GM18507 (cell line): ENCODE results near the gene SLC7A1.

Experiments used
- DNase-seq: peaks from one replicate; pipeline ENCODE4 v3.0.0; 2011; ENCODE audit warnings: low read depth; ENCODE audit not compliant: insufficient read length; ENCODE audit errors: extremely low spot score
- FAIRE-seq: peaks from 2 replicates; lab custom pipeline; 2011; peaks lifted over from hg19 to GRCh38; lab: Jason Lieb, UNC

Gene SLC7A1

DNA sequence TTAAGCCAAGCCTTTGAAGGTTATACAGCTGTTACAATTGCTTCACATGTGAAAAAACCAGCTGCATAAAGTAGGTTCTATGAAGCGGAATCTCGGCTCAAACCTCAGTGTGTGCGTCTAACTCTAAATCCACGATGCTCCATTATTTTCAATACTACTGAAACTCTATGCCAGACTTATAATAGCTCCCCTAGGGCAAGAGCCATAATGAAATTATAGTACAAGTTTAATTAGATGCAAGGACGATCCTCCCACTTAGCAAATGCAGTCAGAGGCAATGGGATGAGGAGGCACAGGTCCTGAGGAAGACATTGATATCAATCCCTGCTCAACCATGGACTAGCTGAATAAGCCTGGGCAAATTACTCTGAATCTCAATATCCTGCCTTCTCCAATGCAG, 31.1 kb downstream of the SLC7A1 start:
- no peak for FAIRE-seq
- no peak for DNase-seq

DNA sequence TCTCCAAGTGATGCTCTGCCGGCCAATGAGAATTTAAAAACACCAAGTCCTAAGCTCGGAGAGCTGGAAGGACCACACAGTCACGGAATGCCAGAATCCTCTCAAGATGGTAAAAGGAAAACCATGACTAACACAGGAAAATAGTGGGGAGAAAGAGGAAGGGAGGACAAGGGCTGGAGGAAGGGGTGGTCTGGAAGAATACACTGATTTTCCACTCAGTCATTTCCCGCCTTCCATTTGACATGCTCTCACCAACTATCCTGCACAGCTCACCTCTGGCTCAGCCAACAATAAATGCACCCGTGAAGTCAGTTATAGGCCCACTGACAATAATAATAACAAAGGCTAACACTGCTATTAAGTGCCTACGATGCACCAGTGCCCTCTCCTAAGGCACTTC, 31.5 kb downstream of the SLC7A1 start:
- DNase-seq (no peak), FAIRE-seq (no peak)

DNA sequence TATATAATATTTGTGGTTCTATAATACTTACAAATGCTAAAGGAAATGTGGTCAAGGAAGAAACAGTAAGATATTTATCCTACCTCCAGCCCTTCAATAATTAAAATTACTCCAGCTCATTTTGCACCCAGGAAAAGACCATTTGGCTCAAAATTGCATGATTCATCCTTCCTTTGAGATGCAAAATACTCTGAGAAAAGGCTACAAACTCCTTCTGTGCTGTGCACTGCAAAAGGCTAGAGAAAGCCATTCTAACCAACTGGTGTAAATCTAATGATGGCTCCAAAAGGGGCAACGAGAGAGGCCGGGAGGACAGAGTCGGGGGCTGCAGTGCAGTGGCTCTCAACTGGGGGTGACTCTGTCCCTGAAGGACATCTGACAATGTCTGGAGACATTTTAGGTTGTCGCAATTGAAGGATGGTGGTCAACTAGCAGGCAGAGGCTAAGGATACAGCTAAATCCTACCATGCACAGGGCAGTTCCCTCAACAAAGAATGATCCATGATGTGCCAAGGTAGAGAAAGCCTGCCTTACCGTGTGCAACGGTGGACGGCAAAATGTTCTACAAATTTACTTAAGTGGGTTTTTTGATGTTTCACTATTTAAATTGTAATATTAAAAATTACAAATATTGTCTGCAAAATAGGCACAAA, 32.6 kb downstream of the SLC7A1 start:
- DNase-seq (no peak), FAIRE-seq (no peak)

DNA sequence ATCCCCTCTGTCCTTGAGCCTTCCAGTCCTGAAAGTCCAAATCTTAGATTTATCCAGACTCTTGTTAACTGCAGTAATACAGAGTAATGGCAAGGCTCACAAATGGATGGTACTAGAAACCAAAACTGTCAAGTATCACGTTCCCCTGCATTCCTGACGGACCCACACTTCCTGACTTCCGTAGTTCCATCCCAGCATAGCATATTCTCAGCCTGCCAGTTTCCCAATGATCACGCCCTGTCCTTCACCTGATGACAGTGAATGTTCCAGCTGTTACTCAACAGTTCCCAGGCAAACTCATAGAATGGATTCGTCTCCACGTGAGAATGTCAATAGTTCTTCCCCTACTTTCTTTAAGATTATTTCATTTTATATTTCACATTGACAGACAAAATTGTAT, 33.6 kb downstream of the SLC7A1 start:
- FAIRE-seq (no peak), DNase-seq (no peak)

DNA sequence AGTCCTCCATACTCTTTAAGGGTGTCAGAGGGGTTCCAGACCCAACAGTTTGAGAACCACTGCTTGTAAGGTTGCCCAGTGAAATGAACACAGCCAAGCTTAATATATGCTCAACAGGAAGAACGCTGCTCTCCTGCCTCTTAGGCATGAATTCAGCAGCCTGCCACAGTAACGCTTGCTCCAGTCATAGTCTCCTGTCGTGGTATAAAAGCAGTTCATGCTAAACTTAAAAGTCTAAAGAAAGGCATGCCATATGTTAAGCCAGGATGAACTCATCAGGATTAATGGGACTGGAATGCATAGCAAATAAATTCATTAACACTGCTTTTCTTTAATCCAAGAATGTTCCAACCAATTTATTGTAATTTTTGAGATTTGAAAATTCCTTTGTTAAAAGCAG, 38.7 kb downstream of the SLC7A1 start:
- DNase-seq, result no peak
- FAIRE-seq, result no peak

DNA sequence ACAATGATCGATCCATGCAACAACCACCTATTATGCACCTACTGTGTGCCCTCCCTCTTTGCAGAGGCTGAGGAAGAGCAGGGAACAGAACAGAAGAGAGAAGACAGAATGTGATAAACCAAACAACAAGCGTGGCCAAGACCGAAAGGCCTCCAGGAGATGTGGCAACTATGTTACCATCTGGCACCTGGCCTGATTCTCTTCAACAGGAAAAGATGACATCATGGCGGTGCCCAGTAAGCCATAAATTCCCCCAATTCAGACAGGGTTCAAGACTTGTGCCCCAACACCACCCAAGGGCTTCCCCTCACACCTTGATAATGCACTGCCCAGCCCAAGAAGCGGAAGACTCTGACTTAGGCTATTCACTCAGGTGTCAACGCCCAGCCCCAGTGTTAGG, 44.3 kb downstream of the SLC7A1 start:
- DNase-seq, result no peak

DNA sequence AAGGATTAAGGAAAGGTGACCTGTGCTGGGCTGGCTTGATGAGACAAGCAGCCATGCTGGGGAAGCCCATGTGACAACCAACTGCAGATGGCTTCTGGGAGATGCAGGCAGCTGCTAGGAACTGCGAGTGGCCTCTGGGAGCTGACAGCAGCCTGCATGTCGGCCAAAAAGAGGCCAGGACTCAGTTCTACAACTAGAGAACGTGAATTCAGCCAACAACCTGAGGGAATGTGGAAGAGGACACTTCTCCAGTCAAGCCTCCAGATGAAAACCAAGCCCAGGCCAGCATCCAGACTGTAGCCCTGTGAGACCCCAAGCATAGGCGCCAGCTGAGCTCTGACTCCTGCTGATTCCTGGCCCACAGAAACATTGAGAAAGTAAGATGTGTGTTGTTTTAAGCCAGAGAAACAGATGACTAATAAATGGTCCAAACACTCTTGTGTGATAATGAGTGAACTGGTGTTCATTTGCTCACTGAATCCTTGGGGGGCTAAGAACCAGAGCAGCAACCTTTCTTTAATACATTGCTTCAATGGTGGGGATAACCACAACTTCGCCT, 45.0 kb downstream of the SLC7A1 start:
- no peak for FAIRE-seq

More for the DNA sequence above, 44.3 kb downstream of the SLC7A1 start:
- FAIRE-seq, result no peak

DNA sequence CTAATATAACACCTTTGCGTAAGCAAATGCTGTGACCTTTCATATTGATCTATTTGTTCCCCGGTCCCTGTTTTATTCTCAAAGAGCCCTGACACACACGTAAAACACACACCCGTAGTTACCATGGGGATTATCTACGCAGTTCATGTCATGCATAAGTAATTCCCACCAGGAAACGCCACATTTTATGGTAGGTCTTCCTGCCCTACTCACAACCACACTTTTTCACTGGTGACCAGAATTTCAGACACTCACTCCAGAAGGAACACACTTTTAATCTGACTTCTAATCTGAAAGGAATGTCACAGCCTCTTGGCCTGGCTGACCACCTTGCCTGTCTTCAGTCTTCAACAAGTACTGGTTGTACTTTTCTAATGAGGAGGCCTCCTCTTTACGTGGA, 46.8 kb downstream of the SLC7A1 start:
- no peak for FAIRE-seq
- DNase-seq, result no peak

More for the DNA sequence above, 45.0 kb downstream of the SLC7A1 start:
- no peak for DNase-seq

DNA sequence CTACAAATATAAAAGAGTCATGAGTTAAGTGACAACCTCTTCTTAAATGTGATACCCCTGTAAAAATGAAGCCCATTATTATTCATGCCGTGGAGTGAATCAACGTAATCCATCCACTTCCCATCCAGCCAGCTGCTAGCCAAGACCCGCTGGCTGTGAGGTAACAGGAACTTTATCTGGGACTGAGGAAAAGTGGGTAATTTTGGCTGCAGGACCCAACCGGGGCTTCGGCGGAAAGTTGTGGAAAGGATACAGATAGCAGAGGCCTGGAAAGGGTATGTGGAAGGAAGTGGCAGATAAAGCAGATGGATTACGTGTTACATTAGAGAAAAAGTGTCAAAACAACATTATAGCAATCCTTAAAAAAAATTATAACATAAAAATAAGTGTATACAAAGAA, 48.3 kb downstream of the SLC7A1 start:
- DNase-seq, result no peak
- FAIRE-seq, result no peak

DNA sequence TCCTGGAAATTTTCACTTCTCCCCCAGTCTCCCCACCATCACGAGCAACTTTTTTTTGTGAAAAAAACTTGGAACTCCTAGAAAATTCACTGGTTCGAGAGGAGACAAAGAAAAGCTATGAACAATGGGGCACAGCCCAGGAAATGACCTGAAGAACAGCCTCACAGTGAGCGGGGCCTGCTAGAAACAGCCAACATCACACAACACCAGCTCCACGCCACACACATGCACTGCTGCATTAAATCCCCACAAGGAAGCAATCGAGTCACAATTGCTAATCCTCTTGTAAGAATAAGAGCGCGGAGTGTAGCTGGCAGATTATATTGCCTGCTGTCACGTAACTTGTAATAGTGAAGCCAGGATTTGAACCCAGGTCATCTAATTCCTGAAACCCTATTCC, 48.8 kb downstream of the SLC7A1 start:
- FAIRE-seq, result no peak
- no peak for DNase-seq

DNA sequence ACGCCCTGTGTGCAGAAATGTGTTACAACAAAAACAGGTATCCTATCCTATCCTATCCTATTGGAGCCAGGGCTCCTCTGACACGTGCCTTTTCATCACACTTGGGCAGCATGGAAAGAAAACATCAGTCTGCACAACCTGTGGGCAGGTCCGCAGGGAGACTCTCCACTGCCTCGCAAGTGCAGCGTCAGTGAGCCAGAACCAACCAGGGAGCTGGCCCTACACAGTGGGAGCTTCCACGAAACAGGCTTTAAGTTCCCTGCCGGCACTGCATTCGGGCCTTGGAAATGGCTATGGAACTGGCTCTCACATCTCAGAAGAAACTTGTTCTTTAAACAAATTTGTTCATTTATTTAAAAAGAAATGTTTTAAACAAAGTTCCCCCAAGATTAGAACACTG, 49.5 kb downstream of the SLC7A1 start:
- FAIRE-seq, result no peak
- no peak for DNase-seq

DNA sequence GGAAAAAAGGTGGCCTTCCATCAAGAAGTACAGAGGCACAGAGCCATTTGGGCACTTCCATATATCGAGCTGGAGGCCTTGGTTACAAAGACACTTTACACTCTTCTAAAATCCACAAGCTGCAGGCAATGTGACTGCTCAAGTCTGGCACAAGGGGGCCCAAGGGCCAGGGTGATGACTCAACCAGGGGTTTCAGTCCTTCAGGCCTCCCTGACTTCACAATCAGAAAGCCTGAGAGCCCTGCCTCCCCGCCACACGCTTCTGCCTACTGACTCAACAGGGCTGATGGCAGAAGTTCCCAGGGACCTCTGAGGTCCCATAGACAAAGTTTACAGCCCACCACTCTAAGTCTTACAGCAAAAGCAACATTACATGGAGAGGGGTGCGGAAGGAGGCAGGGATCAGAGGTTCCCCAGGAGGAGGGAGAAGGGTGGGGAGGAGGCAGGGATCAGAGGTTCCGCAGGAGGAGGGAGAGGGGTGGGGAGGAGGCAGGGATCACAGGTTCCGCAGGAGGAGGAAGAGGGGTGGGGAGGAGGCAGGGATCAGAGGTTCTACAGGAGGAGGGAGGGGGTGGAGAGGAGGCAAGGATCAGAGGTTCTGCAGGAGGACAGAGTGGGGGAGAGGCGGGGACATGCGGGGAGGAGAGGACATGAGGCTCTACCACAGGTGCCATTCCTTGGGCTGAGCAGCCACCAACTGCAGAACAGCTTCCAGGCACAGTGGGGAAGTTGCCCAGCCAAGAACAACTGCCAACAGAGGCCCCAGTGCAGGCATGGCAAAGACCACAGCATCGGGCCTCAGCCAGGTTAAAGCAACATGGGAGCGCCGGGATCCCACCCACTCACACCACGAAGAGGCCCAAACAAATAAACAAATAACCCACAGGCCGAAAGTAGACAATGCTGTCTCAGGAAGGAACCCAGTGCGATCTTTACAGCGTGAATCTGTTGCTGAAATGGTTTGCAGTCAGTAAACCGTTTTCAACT, 52.0 kb downstream of the SLC7A1 start:
- DNase-seq (peak; percentile 69), FAIRE-seq (peak; percentile 83)

DNA sequence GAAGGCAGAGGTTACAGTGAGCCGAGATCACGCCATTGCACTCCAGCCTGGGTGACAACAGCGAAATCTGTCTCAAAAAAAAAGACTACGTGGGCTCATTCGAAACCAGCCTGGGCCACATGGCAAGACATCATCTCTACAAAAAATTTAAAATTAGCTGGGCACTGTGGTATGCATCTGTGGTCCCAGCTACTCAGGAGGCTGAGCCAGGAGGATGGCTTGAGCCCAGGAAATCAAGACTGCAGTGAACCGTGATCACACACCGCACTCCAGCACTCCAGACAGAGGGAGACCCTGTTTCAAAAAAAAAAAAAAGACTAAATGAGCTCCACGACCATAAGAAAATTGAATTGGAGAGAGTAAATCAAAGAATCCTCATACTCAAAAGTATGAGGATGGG, 53.1 kb downstream of the SLC7A1 start:
- no peak for FAIRE-seq
- DNase-seq, result no peak

DNA sequence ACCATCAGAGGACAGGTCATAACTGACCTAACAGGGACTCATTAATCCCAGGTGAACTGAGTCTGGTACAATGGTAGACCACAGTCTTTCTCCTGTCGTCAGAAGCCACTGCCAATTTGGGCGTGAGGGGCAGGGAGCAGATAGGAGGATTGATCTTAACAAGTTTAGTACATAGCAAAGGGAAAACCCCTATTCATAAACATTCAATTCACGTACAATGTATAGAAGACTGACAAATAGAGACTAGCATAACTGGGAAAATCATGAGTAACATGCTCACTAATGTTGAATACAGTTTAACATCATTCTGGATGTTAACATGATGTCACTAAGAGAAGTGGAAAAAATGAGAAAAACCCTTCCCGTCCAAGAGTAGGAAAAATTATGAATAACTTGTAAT, 54.1 kb downstream of the SLC7A1 start:
- FAIRE-seq, result peak; percentile 12

DNA sequence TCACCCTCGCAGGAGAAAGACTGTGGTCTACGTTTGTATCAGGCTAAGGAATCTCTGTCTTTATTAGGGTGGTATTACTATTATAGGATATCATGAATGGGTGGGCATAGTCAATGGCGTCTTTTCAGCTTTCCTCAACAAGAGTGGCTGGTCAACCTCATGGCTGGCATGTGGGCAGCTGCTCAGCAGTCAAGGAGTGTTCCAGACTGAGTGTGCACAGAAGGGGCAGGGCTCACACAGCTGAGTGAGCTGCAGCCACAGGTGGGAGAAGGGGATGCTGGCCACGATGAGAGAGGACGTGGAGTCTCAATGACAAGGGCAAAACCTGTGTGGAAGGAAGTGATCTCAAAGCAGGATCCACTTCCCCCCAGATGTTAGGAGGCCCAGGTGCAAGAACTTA, 54.7 kb downstream of the SLC7A1 start:
- DNase-seq (no peak), FAIRE-seq (no peak)

More for the DNA sequence above, 54.1 kb downstream of the SLC7A1 start:
- DNase-seq, result no peak

DNA sequence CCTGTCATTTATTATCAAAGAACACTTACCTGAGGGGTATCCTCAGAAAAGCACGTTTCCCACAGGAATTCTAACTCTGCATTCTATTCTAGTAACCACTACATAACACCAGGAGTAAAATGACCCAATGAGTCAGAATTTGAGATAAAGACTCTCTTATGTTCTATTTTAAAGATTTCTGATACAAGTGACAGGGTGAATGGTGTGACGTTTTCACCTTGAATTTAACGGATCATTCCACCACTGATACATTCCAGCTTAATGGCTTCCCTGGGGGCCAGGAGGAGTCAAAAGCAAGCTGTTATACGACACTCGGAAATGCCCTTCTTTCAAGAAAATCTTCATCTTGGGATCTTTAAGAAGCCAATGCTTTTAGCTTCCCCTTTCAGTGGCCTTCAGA, 55.2 kb downstream of the SLC7A1 start:
- FAIRE-seq, result no peak
- no peak for DNase-seq

DNA sequence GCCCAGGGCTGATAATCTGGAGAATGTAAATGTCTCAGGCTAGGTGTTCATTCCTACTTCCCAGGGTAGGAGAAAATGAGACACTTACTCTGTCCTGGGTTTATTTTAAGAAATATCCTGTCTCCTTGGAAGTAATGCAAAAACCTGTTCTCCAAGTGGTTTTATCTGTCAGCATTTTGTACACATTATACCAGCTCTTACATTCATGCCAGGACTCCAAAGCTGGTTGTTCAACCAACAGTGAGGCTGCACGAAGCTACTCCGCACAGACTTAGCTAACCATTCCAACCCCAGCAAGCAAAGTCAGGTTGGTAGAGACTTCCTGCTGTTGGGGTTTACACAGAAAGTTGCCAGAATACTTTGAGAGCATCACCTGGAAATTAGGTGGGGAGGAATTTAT, 55.6 kb downstream of the SLC7A1 start:
- FAIRE-seq (no peak), DNase-seq (no peak)

DNA sequence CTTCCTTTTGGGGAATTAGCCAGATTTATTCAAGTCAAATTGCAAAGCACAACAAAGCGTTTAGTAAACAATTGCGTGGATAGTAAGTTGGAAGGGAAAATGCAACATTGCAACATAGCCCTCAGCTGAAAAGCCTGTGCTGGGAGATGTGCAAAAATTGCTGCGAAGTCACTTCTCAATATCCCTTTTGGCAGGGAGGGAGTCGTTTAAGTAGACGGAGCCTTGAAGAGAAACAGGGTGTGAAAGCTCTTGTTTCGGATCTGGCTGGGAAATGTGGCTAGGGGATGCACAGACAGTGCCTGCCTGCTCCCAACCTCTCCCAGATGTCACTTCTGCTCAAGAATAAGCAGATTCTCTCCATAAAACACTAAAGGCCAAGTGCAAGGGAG, 56.8 kb downstream of the SLC7A1 start:
- no peak for DNase-seq
- no peak for FAIRE-seq

DNA sequence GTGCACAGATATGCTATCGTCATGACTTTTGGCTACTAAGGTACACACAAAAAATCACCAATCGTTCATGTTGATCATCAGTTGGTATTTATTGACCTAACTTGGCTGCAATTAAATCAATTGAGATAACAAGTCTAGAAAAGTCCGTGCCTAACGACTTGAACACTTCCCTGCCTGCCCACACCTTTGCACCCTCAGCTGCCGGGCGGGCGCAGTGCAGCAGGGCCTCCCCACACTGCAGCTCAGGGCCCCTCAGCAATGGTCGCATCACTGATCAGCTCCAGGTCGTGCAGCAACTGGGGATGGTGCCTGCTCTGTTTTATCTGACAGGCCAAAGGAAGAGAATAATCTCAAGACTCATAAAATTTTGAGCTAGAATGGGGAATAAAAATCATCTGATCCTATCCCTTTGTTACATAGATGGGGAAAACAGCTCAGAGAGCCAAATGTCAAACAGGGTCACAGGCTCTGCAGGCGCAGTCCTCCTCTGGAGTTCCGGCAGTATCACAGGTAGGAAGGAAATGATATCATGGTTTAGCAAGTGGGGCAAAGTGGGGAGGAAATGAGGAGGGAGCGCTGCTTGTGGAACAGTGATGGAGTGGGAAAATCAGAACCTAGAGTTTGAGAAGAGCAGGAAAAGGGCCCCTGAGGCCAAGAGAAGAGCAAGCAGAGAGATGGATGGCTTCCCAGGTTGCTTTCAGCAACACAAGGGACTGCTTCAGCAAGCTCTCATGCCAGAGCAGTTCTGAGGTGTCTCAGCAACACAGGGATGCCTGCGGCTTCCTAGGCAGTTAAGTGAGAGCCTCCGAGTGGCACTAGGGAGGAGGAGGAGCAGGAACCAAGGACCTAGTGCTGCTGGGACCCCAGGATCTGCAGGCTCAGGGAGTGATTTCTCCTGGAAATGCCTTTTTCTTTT, 57.5 kb downstream of the SLC7A1 start:
- no peak for FAIRE-seq

DNA sequence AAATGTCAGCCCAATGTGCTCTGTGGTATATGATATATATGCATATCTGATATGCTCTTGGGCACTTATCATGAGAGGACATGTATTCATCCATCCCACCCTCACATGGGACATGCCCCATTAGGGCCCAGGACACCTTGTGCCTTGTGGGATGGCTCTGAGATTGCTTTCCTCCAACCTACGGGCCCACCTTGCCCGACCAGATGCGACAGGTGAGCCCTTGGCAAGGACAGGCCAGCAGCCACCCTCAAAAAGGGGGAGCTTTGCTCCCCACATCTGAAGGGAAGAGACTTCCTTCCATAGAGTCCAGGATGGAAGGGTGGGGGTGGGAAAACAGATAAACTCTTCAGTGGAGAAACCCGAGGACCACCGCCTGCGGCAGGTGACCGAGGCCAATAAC, 58.6 kb downstream of the SLC7A1 start:
- DNase-seq (no peak), FAIRE-seq (no peak)

More for the DNA sequence above, 57.5 kb downstream of the SLC7A1 start:
- no peak for DNase-seq
